Keratinocyte (primary cell): ENCODE data around the gene STX8. TPM values are rescaled to one million over a fixed set of nuclear protein-coding genes. Genes with fewer than 3 reads are reported as not detected.

Experiments used
- DNase-seq: peaks from one replicate; pipeline ENCODE4 v3.0.0-alpha.2; 2011; ENCODE audit warnings: low read depth, missing footprints, low spot score
- FAIRE-seq: peaks from 2 replicates; lab custom pipeline; 2011; peaks lifted over from hg19 to GRCh38; lab: Jason Lieb, UNC
- H2AFZ ChIP-seq: 2 replicates; pipeline ENCODE4 v1.6.0; 2012; ENCODE audit warnings: low read length, control low read depth, inconsistent platforms; ENCODE audit not compliant: control insufficient read depth
- H3K27ac ChIP-seq: 2 replicates; pipeline ENCODE4 v1.5.1; 2011; ENCODE audit warnings: low read length; ENCODE audit not compliant: control insufficient read depth, insufficient read depth
- H3K27me3 ChIP-seq: 3 replicates; pipeline ENCODE4 v1.6.0; 2011; ENCODE audit warnings: low read length; ENCODE audit not compliant: control insufficient read depth, insufficient read depth; ENCODE audit errors: extremely low read depth
- H3K36me3 ChIP-seq, 2 experiments: 2 replicates in 1 of 2; 3 replicates in 1 of 2; pipeline ENCODE4 v1.5.1; 2011; ENCODE audit warnings: low read length in 2 of 2, mild to moderate bottlenecking in 1 of 2; ENCODE audit not compliant: control insufficient read depth in 2 of 2, insufficient read depth in 2 of 2; ENCODE audit errors: extremely low read depth in 1 of 2
- H3K4me1 ChIP-seq: 3 replicates; pipeline ENCODE4 v1.5.1; 2011; ENCODE audit warnings: low read length; ENCODE audit not compliant: control insufficient read depth, insufficient read depth; ENCODE audit errors: extremely low read depth
- H3K4me2 ChIP-seq: 3 replicates; pipeline ENCODE4 v1.6.0; 2011; ENCODE audit warnings: low read depth, low read length; ENCODE audit not compliant: control insufficient read depth, insufficient read depth; ENCODE audit errors: extremely low read depth
- H3K4me3 ChIP-seq, 3 experiments: fragments of 200-600 bp in 1 of 3; sonication (generic) in 1 of 3; 2 replicates in 2 of 3; 3 replicates in 1 of 3; pipeline ENCODE4 v1.5.1; 2011 to 2016; ENCODE audit warnings: low read length in 3 of 3, mild to moderate bottlenecking in 3 of 3, control low read depth in 2 of 3, inconsistent platforms in 1 of 3, low read depth in 1 of 3, mixed read lengths in 1 of 3, mixed run types in 1 of 3, moderate library complexity in 1 of 3; ENCODE audit not compliant: control insufficient read depth in 2 of 3, insufficient read depth in 2 of 3; ENCODE audit errors: extremely low read depth in 1 of 3
- H3K79me2 ChIP-seq: 2 replicates; pipeline ENCODE4 v1.6.0; 2012; ENCODE audit warnings: low read length; ENCODE audit not compliant: control insufficient read depth, insufficient read depth
- H3K9ac ChIP-seq: 3 replicates; pipeline ENCODE4 v1.6.0; 2011; ENCODE audit warnings: low read length; ENCODE audit not compliant: control insufficient read depth, insufficient read depth; ENCODE audit errors: extremely low read depth
- H3K9me1 ChIP-seq: 3 replicates; pipeline ENCODE4 v1.6.0; 2011; ENCODE audit warnings: low read length; ENCODE audit not compliant: control insufficient read depth, insufficient read depth; ENCODE audit errors: extremely low read depth
- H3K9me3 ChIP-seq: 2 replicates; pipeline ENCODE4 v1.5.1; 2012; ENCODE audit warnings: low read depth, low read length; ENCODE audit not compliant: control insufficient read depth
- H4K20me1 ChIP-seq: 3 replicates; pipeline ENCODE4 v1.6.0; 2011; ENCODE audit warnings: low read length; ENCODE audit not compliant: control insufficient read depth, insufficient read depth; ENCODE audit errors: extremely low read depth
- EZH2 ChIP-seq: IDR thresholded peaks from one replicate; pipeline ENCODE4 v1.6.1; 2012; ENCODE audit warnings: inconsistent platforms, mild to moderate bottlenecking, low read length, moderate library complexity
- dilution Hi-C: fragments of 300-500 bp; cut with MboI; formaldehyde crosslinking; loops from one replicate; pipeline ENCODE4 v1.7.0; 2020; ENCODE audit warnings: low sequenced_read_pairs; ENCODE audit not compliant: extremely low pct_ligation_motif_present
- polyA plus RNA-seq, 5 experiments: library from polyadenylated mRNA; depleted of rRNA in 3 of 5; stranded (reverse) in 3 of 5; stranded (forward) in 1 of 5; unstranded in 1 of 5; fragments of >200 nt; gene quantifications; 1 replicate in 1 of 5; 2 replicates in 3 of 5; 3 replicates in 1 of 5; pipeline versions ENCODE4 v1.2.1 to v1.2.3, GENCODE V29; 2011 to 2012; ENCODE audit warnings: missing spikeins in 2 of 5, low read depth in 1 of 5, low replicate concordance in 1 of 5
- TF ChIP-seq, protein P1 (sequence below), 3 experiments: IDR thresholded peaks in 1 of 3; conservative IDR thresholded peaks in 1 of 3; optimal IDR thresholded peaks in 1 of 3; 2 replicates in 2 of 3; 3 replicates in 1 of 3; pipeline versions ENCODE3 to v1.5.1; 2011; ENCODE audit warnings: low read length in 3 of 3, mild to moderate bottlenecking in 3 of 3, moderate library complexity in 2 of 3, control low read depth in 1 of 3, inconsistent platforms in 1 of 3; ENCODE audit not compliant: insufficient read depth in 2 of 3; ENCODE audit errors: extremely low read depth in 1 of 3

The STX8 gene
- polyA plus RNA-seq, 1 donor (not counting 4 experiments of a cell fraction or from before 2014, with no cell fraction given): 90.3 TPM

DNA sequence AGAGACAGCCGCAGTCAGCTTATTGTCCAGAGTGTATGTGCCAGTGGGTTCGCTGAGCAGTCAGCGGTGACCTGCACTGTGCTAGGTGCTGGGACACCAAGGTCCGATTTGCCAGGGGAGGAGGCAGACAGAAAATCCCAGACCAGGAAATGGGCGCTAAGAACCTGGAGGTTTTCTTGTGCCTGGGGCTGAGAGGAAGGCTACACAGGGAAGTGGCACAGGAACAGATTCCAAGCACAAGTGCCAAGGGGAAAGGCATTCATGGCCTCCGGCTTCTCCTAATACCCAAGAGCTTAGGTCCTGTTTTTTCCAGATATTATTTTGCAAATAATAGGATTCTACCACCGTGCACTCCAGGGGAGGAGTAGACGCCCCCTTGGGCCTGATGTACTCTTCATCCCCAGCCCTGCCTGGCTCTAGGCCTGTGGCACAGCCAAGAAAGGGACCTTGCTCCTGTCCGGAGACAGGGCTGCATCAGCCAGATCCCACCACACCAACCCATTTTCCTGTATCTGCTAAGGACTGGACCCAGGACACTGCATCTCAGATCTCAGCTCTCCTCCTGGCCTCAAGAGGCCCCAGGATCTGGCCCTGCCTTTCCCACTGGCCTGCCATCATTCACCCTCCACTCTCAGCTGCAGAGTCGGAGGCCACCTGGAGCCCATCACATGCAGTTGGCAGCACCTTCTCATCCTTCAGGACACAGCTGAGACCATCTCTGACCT is 367.1 kb downstream of the STX8 start:
- no peak for DNase-seq
- Histone ChIP-seq H3K4me2 (no peak overlapping the region), H3K27me3 (no peaks in the 10 kb centered on the region), H3K9ac (no peak overlapping the region), H3K36me3 (no peaks in the 10 kb centered on the region), H3K4me1 (no peaks in the 10 kb centered on the region), H4K20me1 (no peaks in the 10 kb centered on the region), H3K4me3 (no peak overlapping the region), H3K79me2 (no peaks in the 10 kb centered on the region), H2AFZ (no peak overlapping the region), H3K9me1 (no peaks in the 10 kb centered on the region), H3K27ac (no peak overlapping the region), H3K9me3 (no peaks in the 10 kb centered on the region)
- dilution Hi-C loops: no loop called here
- no peak for FAIRE-seq
- no peak for TF ChIP-seq EZH2
- TF ChIP-seq, protein P1, sequence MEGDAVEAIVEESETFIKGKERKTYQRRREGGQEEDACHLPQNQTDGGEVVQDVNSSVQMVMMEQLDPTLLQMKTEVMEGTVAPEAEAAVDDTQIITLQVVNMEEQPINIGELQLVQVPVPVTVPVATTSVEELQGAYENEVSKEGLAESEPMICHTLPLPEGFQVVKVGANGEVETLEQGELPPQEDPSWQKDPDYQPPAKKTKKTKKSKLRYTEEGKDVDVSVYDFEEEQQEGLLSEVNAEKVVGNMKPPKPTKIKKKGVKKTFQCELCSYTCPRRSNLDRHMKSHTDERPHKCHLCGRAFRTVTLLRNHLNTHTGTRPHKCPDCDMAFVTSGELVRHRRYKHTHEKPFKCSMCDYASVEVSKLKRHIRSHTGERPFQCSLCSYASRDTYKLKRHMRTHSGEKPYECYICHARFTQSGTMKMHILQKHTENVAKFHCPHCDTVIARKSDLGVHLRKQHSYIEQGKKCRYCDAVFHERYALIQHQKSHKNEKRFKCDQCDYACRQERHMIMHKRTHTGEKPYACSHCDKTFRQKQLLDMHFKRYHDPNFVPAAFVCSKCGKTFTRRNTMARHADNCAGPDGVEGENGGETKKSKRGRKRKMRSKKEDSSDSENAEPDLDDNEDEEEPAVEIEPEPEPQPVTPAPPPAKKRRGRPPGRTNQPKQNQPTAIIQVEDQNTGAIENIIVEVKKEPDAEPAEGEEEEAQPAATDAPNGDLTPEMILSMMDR (optimal IDR thresholded peaks at IDR 0.05 in 1 of 3, IDR thresholded peaks at IDR 0.05 in 1 of 3, conservative IDR thresholded peaks at IDR 0.05 in 1 of 3; ENCODE audit: extremely low read depth in 1 of 3, insufficient read depth in 2 of 3, low read length in 3 of 3): no peak

DNA sequence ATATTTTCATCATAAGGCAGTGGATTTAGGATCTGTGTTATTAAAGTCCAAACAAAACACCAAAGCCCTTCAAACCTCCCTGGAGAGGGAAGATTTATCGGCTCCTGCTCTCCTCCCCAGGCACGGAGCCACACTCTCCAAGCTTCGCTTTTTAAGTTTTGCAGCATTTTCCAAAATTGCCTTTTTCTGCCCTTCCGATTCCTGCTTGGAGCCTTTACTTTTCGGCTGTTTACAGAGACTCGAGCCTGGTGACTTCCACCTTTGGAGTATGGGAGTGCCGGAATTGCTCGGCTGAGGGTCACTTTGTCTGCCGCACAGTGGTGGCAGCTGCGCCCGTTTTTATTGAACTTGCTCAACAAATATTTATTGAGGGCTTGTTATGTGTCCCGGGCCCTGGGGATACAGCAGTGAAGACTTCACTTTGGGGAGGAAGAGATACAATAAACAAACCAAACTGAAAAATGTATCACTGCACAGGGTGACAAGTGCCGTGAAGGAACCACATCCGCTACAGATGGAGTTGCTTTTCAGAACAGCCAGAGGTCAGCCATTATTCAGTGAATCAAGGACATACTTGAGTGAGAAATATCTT is 368.8 kb downstream of the STX8 start:
- no peak overlapping the region for H3K9ac ChIP-seq
- no peak overlapping the region for H3K4me2 ChIP-seq
- TF ChIP-seq, protein P1 (optimal IDR thresholded peaks at IDR 0.05 in 1 of 3, IDR thresholded peaks at IDR 0.05 in 1 of 3, conservative IDR thresholded peaks at IDR 0.05 in 1 of 3; ENCODE audit: extremely low read depth in 1 of 3, insufficient read depth in 2 of 3, low read length in 3 of 3): no peak
- no peak for TF ChIP-seq EZH2
- no peaks in the 10 kb centered on the region for H3K79me2 ChIP-seq
- FAIRE-seq (no peak), DNase-seq (no peak)
- no peak overlapping the region for H3K27ac ChIP-seq
- no peaks in the 10 kb centered on the region for H3K27me3 ChIP-seq
- H3K36me3 ChIP-seq: no peaks in the 10 kb centered on the region
- H3K9me3 ChIP-seq: no peaks in the 10 kb centered on the region
- H4K20me1 ChIP-seq: no peaks in the 10 kb centered on the region
- no peaks in the 10 kb centered on the region for H3K4me1 ChIP-seq
- no peaks in the 10 kb centered on the region for H3K9me1 ChIP-seq
- H2AFZ ChIP-seq: no peak overlapping the region
- dilution Hi-C loops: no loop called here
- H3K4me3 ChIP-seq: no peak overlapping the region
